GM12878 (cell line): ENCODE measurements around the gene ARHGEF37. TPM values are rescaled to one million over a fixed set of nuclear protein-coding genes. Genes with fewer than 3 reads are reported as not detected.

Experiments used
- ATAC-seq: fragments of 200-7000 bp; cut with Tn5 transposase; 3 replicates; pipeline ENCODE4 v1.9.1; 2020; ENCODE audit warnings: mild to moderate bottlenecking, moderate library complexity
- BruUV-seq: library from RNA; stranded (reverse); fragments of 400-500 nt; replicated peaks from 2 replicates; lab custom pipeline; 2021; lab: Mats Ljungman, UMichigan
- CTCF ChIA-PET: fragments of 300-600 bp; sonication (Branson Sonifier 250); formaldehyde crosslinking; extraction: SDS; loops from one replicate; lab custom pipeline; 2021; ENCODE audit warnings: inconsistent platforms; lab: Yijun Ruan, JAX
- POLR2A ChIA-PET: fragments of 350-600 bp; formaldehyde crosslinking; extraction: SDS; loops from one replicate; lab custom pipeline; 2021; ENCODE audit warnings: inconsistent platforms; lab: Charles Lee
- RAD21 ChIA-PET: fragments of 300-600 bp; sonication (Branson Sonifier 250); formaldehyde crosslinking; loops from one replicate; lab custom pipeline; 2023; ENCODE audit warnings: antibody characterized with exemption; ENCODE audit not compliant: unreplicated experiment; lab: Charles Lee
- SMC1A ChIA-PET: fragments of 300-600 bp; sonication (Branson Sonifier 250); formaldehyde crosslinking; loops from one replicate; lab custom pipeline; 2023; ENCODE audit not compliant: unreplicated experiment, uncharacterized antibody; lab: Charles Lee
- DNase-seq: peaks from one replicate; pipeline ENCODE4 v3.0.0-alpha.2; 2011; ENCODE audit warnings: low read depth, low spot score
- FAIRE-seq: peaks from 3 replicates; lab custom pipeline; 2011; peaks lifted over from hg19 to GRCh38; lab: Jason Lieb, UNC
- H2AFZ ChIP-seq: 2 replicates; pipeline ENCODE4 v1.6.0; 2011; ENCODE audit warnings: low read depth, low read length, control low read depth; ENCODE audit not compliant: control insufficient read depth
- H3K27ac ChIP-seq: 2 replicates; pipeline ENCODE4 v1.5.1; 2011; ENCODE audit warnings: control low read depth; ENCODE audit not compliant: control insufficient read depth, insufficient read depth
- H3K27me3 ChIP-seq, 2 experiments: replicated peaks in 1 of 2; 2 replicates each; pipeline versions ENCODE4 v1.6.0 to v1.6.1; 2011; ENCODE audit warnings: low read length in 1 of 2; ENCODE audit not compliant: control insufficient read depth in 2 of 2, insufficient read depth in 2 of 2
- H3K36me3 ChIP-seq, 2 experiments: 2 replicates each; pipeline ENCODE4 v1.5.1; 2011; ENCODE audit warnings: low read length in 1 of 2; ENCODE audit not compliant: control insufficient read depth in 2 of 2, insufficient read depth in 2 of 2
- H3K4me1 ChIP-seq: 2 replicates; pipeline ENCODE4 v1.6.1; 2011; ENCODE audit warnings: mild to moderate bottlenecking, low read length, moderate library complexity, mixed read lengths; ENCODE audit not compliant: control insufficient read depth, insufficient read depth
- H3K4me2 ChIP-seq: 2 replicates; pipeline ENCODE4 v1.6.0; 2011; ENCODE audit warnings: control low read depth; ENCODE audit not compliant: control insufficient read depth, insufficient read depth
- H3K4me3 ChIP-seq: fragments of 200-600 bp; sonication (generic); 2 replicates; pipeline ENCODE4 v1.5.1; 2016
- H3K79me2 ChIP-seq: 2 replicates; pipeline ENCODE4 v1.6.0; 2011; ENCODE audit warnings: low read length; ENCODE audit not compliant: control insufficient read depth, insufficient read depth
- H3K9ac ChIP-seq: 2 replicates; pipeline ENCODE4 v1.8.0; 2011; ENCODE audit warnings: low read length, control low read depth, mixed read lengths; ENCODE audit not compliant: control insufficient read depth, insufficient read depth
- H3K9me3 ChIP-seq: replicated peaks from 3 replicates; pipeline ENCODE4 v1.5.1; 2011; ENCODE audit warnings: mild to moderate bottlenecking, low read length; ENCODE audit not compliant: control insufficient read depth, insufficient read depth
- H4K20me1 ChIP-seq: 2 replicates; pipeline ENCODE4 v1.6.0; 2011; ENCODE audit not compliant: control insufficient read depth, insufficient read depth
- CEBPB ChIP-seq, 2 experiments: fragments of 150-350 bp in 1 of 2; IDR thresholded peaks; 2 replicates each; pipeline ENCODE4 v1.6.1; 2012 to 2014; ENCODE audit warnings: low read depth in 2 of 2, low read length in 2 of 2, borderline replicate concordance in 1 of 2, inconsistent platforms in 1 of 2
- FOS ChIP-seq: IDR thresholded peaks from 3 replicates; pipeline ENCODE4 v1.6.1; 2011; ENCODE audit warnings: borderline replicate concordance; ENCODE audit not compliant: insufficient read length; ENCODE audit errors: extremely low read depth
- MYC ChIP-seq: IDR thresholded peaks from 2 replicates; pipeline ENCODE4 v1.6.1; 2011; ENCODE audit warnings: mild to moderate bottlenecking, low read length, moderate library complexity, inconsistent platforms; ENCODE audit not compliant: insufficient read depth, insufficient replicate concordance, insufficient read length, severe bottlenecking
- SREBF1 ChIP-seq: IDR thresholded peaks from 2 replicates; pipeline ENCODE4 v1.6.1; 2012; ENCODE audit warnings: mild to moderate bottlenecking, low read length
- SRF ChIP-seq, 2 experiments: IDR thresholded peaks; 2 replicates each; pipeline ENCODE4 v1.6.1; 2011; ENCODE audit warnings: low read depth in 2 of 2, low read length in 2 of 2, mild to moderate bottlenecking in 1 of 2, moderate library complexity in 1 of 2
- STAT1 ChIP-seq: fragments of 450-650 bp; conservative IDR thresholded peaks from 2 replicates; pipeline ENCODE4 v1.6.1; 2014; ENCODE audit warnings: antibody characterized with exemption, mild to moderate bottlenecking
- TCF12 ChIP-seq: IDR thresholded peaks from 2 replicates; pipeline ENCODE4 v1.6.1; 2011; ENCODE audit warnings: low read depth, mild to moderate bottlenecking, low read length
- ZNF207 ChIP-seq: fragments of 450-650 bp; IDR thresholded peaks from 2 replicates; pipeline ENCODE4 v1.6.1; 2014; ENCODE audit warnings: antibody characterized with exemption, mild to moderate bottlenecking, borderline replicate concordance
- WGBS: methylation state at CpG from one replicate; pipeline ENCODE4 v1.1.6; 2016; ENCODE audit warnings: low lambda C conversion rate; ENCODE audit not compliant: insufficient replicate concordance, insufficient coverage; ENCODE audit errors: missing lambda C conversion rate; 5-methylcytosine and 5-hydroxymethylcytosine counted together
- in situ Hi-C: fragments of 300-500 bp; cut with MboI; formaldehyde crosslinking; loops from 9 replicates; pipeline ENCODE4 v1.14.3; 2018; ENCODE audit warnings: mixed read lengths
- intact Hi-C: fragments of 100-400 bp; cut with micrococcal nuclease; formaldehyde crosslinking; loops from one replicate; pipeline ENCODE4 v1.14.2; 2022; ENCODE audit not compliant: unreplicated experiment
- polyA plus RNA-seq, 11 experiments: library from polyadenylated mRNA; depleted of rRNA in 4 of 11; unstranded in 6 of 11; stranded (reverse) in 5 of 11; fragments of >200 nt; fragmentation: Nextera tagmentation in 4 of 11; fragmentation: Illumina TruSeq in 1 of 11; extraction: Ambion mirVana in 4 of 11; extraction: Trizol in 1 of 11; gene quantifications; 1 replicate in 1 of 11; 2 replicates in 10 of 11; pipeline versions ENCODE4 v1.2.1 to v1.2.3, GENCODE V29; 2011 to 2016; ENCODE audit warnings: inconsistent platforms in 2 of 11, missing spikeins in 2 of 11, low read depth in 1 of 11
- total RNA-seq, 4 experiments: library from RNA; depleted of rRNA in 3 of 4; stranded (reverse); fragments of >200 nt in 3 of 4; fragmentation: Illumina TruSeq in 1 of 4; extraction: Trizol in 1 of 4; gene quantifications; 2 replicates each; pipeline versions ENCODE4 v1.2.1 to v1.2.3, GENCODE V29; 2013 to 2021
- TF ChIP-seq, protein P1 (sequence below): fragments of 150-350 bp; IDR thresholded peaks from 2 replicates; pipeline ENCODE4 v1.6.1; 2016; ENCODE audit warnings: low read depth, low read length
- TF ChIP-seq, protein P2 (sequence below): fragments of 450-650 bp; IDR thresholded peaks from 2 replicates; pipeline ENCODE4 v1.6.1; 2018; ENCODE audit warnings: borderline replicate concordance, mild to moderate bottlenecking; ENCODE audit not compliant: partially characterized antibody
- TF ChIP-seq, protein P3 (sequence below), 3 experiments: IDR thresholded peaks in 2 of 3; conservative IDR thresholded peaks in 1 of 3; 2 replicates each; pipeline ENCODE4 v1.5.1; 2011; ENCODE audit warnings: low read depth in 3 of 3, low read length in 3 of 3, mild to moderate bottlenecking in 3 of 3, control low read depth in 2 of 3, moderate library complexity in 2 of 3, inconsistent platforms in 1 of 3, mixed read lengths in 1 of 3; ENCODE audit not compliant: control insufficient read depth in 2 of 3, insufficient read depth in 1 of 3; ENCODE audit errors: extremely low read depth in 1 of 3

ARHGEF37 gene
- total and polyA plus RNA-seq, 10 of the 15 experiments (the other 5 are each of a cell fraction or from before 2014, with no cell fraction given): 0.16 to 1.1 (median 0.63) TPM

DNA sequence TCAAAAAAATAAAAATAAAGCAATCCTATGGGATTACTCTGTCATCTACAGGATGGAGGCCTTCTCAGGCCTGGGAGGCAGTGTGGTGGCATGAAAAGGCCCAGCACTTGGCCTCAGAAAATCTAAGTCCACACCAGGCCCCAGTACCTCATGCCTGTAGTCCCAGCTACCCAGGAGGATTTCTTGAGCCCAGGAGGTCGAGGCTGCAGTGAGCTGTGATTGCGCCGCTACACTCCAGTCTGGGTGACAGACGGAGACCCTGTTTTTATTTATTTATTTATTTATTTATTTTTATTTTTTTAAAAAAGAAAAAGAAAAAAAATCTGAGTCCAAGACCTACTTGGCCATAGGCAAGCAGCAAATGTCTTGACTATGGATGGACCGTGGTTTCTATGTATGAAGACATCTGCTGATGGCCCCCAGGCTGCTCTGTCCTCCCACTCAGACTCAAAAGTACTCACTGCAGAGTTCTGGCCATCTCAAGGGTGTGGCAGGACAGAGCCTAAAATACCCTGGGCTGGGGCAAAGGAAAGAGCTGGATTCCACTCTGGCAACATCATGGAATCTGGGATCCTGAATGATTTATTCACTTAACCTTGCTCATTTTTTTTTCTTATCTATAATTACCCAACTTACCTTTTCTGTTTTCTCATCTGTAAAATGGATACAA lies 55.0 kb downstream of the ARHGEF37 start:
- ChIA-PET SMC1A (interaction anchor here (0.9 to 9.4 kb wide), 21 partner anchors 16 to 405 kb away, joined by 3 to 79 read pairs (median 6); no protein-coding TSS in a partner anchor), CTCF (interaction anchor here (0.7 to 13.3 kb wide), 30 partner anchors 12 to 540 kb away, joined by 3 to 193 read pairs (median 4); partner anchors contain the start of gene SLC26A2), RAD21 (interaction anchor here (0.6 to 11.9 kb wide), 9 partner anchors 18 to 354 kb away, joined by 3 to 148 read pairs (median 8); partner anchors contain the start of genes PPARGC1B and SLC26A2), POLR2A (interaction anchor here (1.1 to 1.3 kb wide), 2 partner anchors 197 to 354 kb away, joined by 3 read pairs; no protein-coding TSS in a partner anchor)
- intact Hi-C loops: loop anchor here (1.0 to 10.0 kb wide), 5 partner anchors 141 to 578 kb away; no protein-coding TSS in a partner anchor
- Histone ChIP-seq H3K4me1 (peaks cover 12% of the 10 kb centered on the region), H3K36me3 (no peaks in the 10 kb centered on the region), H3K9ac (no peak overlapping the region), H3K4me3 (no peak overlapping the region), H4K20me1 (no peaks in the 10 kb centered on the region), H3K9me3 (no peaks in the 10 kb centered on the region), H3K27ac (no peak overlapping the region), H3K27me3 (no peaks in the 10 kb centered on the region), H2AFZ (no peak overlapping the region), H3K4me2 (no peak overlapping the region), H3K79me2 (no peaks in the 10 kb centered on the region)
- in situ Hi-C loops: loop anchor here (5.0 to 10.0 kb wide), 3 partner anchors 191 to 588 kb away; no protein-coding TSS in a partner anchor
- 95% methylated on average over 5 of the region's 5 CpGs for WGBS
- TF ChIP-seq SREBF1: no peak
- no peak for TF ChIP-seq STAT1
- TF ChIP-seq CEBPB (IDR thresholded peaks at IDR 0.05; ENCODE audit: borderline replicate concordance in 1 of 2, low read depth in 2 of 2, low read length in 2 of 2): no peak
- no peak for TF ChIP-seq TCF12
- TF ChIP-seq SRF (IDR thresholded peaks at IDR 0.05; ENCODE audit: low read depth in 2 of 2, low read length in 2 of 2): no peak
- TF ChIP-seq MYC: no peak
- TF ChIP-seq, protein P1, sequence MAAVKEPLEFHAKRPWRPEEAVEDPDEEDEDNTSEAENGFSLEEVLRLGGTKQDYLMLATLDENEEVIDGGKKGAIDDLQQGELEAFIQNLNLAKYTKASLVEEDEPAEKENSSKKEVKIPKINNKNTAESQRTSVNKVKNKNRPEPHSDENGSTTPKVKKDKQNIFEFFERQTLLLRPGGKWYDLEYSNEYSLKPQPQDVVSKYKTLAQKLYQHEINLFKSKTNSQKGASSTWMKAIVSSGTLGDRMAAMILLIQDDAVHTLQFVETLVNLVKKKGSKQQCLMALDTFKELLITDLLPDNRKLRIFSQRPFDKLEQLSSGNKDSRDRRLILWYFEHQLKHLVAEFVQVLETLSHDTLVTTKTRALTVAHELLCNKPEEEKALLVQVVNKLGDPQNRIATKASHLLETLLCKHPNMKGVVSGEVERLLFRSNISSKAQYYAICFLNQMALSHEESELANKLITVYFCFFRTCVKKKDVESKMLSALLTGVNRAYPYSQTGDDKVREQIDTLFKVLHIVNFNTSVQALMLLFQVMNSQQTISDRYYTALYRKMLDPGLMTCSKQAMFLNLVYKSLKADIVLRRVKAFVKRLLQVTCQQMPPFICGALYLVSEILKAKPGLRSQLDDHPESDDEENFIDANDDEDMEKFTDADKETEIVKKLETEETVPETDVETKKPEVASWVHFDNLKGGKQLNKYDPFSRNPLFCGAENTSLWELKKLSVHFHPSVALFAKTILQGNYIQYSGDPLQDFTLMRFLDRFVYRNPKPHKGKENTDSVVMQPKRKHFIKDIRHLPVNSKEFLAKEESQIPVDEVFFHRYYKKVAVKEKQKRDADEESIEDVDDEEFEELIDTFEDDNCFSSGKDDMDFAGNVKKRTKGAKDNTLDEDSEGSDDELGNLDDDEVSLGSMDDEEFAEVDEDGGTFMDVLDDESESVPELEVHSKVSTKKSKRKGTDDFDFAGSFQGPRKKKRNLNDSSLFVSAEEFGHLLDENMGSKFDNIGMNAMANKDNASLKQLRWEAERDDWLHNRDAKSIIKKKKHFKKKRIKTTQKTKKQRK: no peak
- TF ChIP-seq, protein P2, sequence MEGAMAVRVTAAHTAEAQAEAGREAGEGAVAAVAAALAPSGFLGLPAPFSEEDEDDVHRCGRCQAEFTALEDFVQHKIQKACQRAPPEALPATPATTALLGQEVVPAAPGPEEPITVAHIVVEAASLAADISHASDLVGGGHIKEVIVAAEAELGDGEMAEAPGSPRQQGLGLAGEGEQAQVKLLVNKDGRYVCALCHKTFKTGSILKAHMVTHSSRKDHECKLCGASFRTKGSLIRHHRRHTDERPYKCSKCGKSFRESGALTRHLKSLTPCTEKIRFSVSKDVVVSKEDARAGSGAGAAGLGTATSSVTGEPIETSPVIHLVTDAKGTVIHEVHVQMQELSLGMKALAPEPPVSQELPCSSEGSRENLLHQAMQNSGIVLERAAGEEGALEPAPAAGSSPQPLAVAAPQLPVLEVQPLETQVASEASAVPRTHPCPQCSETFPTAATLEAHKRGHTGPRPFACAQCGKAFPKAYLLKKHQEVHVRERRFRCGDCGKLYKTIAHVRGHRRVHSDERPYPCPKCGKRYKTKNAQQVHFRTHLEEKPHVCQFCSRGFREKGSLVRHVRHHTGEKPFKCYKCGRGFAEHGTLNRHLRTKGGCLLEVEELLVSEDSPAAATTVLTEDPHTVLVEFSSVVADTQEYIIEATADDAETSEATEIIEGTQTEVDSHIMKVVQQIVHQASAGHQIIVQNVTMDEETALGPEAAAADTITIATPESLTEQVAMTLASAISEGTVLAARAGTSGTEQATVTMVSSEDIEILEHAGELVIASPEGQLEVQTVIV: no peak
- TF ChIP-seq, protein P3, sequence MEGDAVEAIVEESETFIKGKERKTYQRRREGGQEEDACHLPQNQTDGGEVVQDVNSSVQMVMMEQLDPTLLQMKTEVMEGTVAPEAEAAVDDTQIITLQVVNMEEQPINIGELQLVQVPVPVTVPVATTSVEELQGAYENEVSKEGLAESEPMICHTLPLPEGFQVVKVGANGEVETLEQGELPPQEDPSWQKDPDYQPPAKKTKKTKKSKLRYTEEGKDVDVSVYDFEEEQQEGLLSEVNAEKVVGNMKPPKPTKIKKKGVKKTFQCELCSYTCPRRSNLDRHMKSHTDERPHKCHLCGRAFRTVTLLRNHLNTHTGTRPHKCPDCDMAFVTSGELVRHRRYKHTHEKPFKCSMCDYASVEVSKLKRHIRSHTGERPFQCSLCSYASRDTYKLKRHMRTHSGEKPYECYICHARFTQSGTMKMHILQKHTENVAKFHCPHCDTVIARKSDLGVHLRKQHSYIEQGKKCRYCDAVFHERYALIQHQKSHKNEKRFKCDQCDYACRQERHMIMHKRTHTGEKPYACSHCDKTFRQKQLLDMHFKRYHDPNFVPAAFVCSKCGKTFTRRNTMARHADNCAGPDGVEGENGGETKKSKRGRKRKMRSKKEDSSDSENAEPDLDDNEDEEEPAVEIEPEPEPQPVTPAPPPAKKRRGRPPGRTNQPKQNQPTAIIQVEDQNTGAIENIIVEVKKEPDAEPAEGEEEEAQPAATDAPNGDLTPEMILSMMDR (IDR thresholded peaks at IDR 0.05 in 2 of 3, conservative IDR thresholded peaks at IDR 0.05 in 1 of 3; ENCODE audit: control insufficient read depth in 2 of 3, extremely low read depth in 1 of 3, insufficient read depth in 1 of 3, low read depth in 3 of 3, low read length in 3 of 3): no peak
- TF ChIP-seq FOS: no peak
- no peak for TF ChIP-seq ZNF207
- DNase-seq (no peak), ATAC-seq (no peak), FAIRE-seq (no peak)
- no TSS peak for BruUV-seq
